Stimulated activated CD8-positive, alpha-beta memory T cell treated with anti-CD3 and anti-CD28 coated beads, Interleukin-12 subunit alpha, Interleukin-12 subunit beta, amount 100 ng/mL, for 1 hour (primary cell): ENCODE data around the gene HOXC4.

ENCODE experiments used
- DNase-seq: peaks from one replicate; pipeline ENCODE4 v3.0.0-alpha.2; 2020; ENCODE audit warnings: low read depth

Gene HOXC4

DNA sequence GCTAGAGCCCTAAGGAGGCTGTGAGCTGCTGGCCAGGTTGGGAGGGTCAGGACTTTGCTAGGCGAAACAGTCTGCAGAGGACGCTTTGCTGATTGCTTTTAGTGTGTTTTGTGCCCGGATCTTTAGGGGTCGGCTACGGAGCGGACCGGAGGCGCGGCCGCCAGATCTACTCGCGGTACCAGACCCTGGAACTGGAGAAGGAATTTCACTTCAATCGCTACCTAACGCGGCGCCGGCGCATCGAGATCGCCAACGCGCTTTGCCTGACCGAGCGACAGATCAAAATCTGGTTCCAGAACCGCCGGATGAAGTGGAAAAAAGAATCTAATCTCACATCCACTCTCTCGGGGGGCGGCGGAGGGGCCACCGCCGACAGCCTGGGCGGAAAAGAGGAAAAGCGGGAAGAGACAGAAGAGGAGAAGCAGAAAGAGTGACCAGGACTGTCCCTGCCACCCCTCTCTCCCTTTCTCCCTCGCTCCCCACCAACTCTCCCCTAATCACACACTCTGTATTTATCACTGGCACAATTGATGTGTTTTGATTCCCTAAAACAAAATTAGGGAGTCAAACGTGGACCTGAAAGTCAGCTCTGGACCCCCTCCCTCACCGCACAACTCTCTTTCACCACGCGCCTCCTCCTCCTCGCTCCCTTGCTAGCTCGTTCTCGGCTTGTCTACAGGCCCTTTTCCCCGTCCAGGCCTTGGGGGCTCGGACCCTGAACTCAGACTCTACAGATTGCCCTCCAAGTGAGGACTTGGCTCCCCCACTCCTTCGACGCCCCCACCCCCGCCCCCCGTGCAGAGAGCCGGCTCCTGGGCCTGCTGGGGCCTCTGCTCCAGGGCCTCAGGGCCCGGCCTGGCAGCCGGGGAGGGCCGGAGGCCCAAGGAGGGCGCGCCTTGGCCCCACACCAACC lies 23.9 kb upstream of the HOXC4 start:
- DNase-seq, result no peak

DNA sequence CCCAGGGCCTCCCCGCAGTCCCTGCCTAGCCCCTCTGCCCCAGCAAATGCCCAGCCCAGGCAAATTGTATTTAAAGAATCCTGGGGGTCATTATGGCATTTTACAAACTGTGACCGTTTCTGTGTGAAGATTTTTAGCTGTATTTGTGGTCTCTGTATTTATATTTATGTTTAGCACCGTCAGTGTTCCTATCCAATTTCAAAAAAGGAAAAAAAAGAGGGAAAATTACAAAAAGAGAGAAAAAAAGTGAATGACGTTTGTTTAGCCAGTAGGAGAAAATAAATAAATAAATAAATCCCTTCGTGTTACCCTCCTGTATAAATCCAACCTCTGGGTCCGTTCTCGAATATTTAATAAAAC lies 23.2 kb upstream of the HOXC4 start:
- no peak for DNase-seq

DNA sequence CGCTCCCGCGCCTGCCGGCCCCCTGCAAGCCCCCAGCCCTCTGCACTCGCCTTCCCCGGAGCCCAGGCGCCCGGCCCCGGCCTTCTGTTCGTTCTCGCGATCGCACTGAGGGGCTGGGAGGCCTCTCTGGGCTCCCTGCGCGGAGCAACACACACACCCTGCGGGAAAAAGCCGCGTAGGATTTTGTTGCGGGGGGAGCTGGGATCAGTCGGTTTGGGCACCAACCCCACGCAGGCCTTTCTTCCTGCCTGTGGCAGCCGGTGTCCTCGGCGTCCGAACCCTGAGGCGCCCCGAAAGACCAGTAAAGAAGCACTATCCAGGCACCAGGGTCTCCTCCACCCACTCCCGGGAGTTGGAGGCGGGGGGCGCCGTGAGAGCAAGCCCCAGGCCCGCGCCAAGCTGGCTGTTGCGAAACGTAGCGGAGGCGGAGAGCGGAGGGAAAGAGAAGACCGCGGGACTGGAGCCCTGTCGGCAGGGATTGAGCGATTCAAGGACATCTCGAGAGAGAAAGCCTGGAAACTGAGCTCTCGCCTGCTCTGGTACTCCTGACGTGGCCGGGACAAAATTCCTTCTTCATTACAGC lies 22.7 kb upstream of the HOXC4 start:
- no peak for DNase-seq

DNA sequence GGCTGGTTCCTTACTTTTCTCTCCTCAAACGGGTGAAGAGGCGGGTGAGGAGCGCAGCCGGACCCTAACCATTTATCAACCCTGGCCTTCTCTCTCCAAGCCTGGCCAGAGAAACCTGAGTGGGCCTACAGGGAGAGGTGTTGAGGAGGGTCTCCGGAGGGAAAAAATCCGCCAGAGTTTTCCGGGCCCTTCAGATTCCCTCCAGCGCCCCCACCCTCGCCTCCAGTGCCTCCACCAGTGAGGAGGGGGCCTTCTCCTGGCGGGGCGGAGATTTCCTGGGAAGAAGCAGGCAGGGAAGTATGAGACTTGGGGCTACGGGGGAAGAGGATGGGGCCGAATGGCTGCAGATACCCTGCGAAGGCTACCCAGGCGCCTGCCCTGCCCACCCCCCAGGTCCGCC lies 22.2 kb upstream of the HOXC4 start:
- no peak for DNase-seq

DNA sequence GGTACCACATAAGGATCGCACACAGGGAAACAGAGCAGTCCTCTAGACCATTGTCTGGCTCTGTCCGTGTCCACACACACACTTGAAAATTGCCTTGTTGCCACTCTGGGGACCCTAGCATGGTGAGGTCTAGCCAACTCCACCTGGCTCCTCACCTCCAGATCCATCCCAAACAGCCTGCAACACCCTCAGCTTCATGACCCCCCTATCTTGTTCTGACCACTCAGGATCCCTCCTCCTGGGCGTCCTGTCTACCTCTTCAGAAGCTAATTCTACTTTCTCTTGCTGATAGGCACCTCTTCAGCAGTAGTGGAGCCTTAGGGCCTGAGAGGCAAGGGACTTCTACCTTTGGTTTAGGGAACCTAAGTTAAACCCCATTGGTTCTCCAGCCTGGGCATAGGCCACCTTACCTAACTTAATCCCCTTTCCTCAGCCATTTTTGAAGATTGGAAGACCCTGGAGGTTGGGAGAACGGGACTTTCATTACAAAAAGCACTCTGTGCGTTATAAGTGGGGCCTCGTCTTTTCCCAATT lies 21.5 kb upstream of the HOXC4 start:
- no peak for DNase-seq

DNA sequence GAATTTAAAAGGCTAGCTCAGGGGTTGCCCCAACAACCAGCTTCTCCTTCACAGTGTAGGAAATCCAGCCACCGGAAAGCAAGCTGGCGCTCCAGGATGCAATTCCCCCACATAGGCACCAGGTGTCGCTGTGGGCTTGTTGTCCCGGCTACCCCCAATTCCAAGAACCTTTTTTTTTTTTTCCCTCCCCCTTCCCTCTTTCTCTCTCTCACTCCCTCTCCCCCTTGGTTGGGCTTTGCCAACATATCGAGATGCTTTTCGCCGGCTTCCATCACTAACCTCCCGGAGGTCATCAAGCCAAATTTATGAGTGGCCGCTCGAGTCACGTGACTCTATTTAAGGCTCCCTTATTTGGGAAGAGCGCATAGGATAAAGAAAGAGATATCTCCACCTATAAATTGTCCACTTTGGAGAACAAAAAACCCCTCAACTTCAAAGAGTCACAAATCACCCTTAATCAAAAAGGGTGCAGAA lies 21.0 kb upstream of the HOXC4 start, which contains the start of gene HOXC5:
Gene HOXC5 (plus strand): TSS at position 424 of the 474 bp plus-strand sequence. CDS start 73 bp downstream, outside the sequence.
- DNase-seq, result peak; percentile 35

DNA sequence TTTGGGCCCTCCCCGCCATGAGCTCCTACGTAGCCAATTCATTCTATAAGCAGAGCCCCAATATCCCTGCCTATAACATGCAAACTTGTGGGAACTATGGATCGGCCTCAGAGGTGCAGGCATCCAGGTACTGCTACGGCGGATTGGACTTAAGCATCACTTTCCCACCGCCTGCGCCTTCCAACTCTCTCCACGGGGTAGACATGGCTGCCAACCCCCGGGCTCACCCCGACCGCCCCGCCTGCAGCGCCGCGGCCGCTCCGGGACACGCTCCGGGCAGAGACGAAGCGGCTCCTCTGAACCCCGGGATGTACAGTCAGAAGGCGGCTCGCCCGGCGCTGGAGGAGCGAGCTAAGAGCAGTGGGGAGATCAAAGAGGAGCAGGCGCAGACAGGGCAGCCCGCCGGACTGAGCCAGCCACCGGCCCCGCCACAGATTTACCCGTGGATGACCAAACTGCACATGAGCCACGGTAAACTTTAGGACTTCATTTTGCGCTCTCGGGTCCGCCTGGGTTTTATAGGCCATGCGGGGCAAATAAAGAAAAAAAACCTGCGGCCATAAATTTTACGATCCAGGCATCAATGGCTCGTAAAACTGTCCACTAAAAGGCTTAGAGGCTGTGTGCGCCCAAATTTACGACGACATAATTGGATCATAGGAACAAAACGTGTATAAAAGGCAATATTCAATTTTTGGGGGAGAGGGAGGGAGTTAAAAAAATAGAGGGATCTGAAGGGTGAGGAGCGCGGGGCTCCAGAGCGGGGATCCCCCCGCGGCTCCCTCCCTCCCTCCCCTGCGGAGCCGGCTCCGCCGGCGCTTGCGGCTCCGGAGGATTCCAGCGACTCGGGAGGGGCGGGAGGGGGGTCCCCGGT lies 20.3 kb upstream of the HOXC4 start:
- DNase-seq, result no peak

DNA sequence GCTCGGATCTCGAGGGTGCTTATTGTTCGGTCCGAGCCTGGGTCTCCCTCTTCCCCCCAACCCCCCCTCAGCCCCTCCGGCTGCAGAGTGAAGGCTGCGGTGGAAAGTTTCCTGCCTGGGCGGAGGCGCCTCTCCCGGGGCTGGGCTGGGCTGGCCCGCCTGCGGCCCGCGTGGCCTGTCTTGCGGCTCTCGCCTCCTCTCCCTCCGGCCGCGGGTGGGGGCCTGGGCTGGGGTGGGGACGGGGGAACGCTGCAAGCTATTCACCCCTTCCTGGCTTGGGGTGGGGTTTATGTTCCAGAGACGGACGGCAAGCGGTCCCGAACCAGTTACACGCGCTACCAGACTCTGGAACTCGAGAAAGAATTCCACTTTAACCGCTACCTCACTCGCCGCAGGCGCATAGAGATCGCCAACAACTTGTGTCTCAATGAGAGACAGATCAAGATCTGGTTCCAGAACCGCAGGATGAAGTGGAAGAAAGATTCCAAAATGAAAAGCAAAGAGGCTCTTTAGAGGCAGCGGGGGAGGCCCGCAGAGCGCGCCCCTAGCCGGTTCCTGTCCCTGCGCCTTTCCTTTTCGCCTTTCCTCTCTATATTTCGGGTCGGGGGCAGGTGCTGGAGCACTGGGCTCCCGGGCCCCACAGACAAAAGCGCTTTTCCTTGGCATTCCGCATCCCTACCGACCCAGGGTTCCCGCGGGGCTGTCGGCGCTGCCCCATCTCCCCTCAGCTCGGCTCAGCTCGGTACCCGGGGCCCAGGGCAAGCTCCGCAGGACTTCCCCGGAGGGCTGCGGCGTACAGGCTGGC lies 19.5 kb upstream of the HOXC4 start:
- DNase-seq, result no peak

DNA sequence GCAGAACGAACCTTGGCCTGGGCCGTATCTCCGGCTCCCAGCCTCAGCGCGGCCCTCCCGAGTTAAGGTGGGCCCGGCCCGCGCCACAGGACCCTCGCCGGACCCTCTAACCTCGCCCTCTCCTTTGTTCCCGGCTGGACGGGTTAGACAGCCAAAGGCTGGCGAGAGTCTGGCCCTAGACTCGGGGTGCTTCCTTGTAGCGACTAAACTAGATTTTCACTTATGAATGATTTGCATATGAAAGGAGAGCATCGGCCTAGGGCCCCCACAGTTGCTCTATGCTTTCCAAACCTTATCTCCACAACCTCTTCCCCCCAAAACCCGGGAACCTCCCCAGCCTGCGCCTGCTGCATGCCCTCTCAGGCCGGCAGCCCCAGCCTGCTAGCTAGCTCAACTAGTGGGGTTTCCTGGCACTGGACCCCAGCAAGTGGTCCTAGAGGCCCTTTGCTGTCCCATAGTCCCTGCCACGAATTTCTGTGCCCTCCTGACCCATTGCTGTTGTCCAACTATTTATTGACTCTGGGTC lies 18.8 kb upstream of the HOXC4 start:
- no peak for DNase-seq

DNA sequence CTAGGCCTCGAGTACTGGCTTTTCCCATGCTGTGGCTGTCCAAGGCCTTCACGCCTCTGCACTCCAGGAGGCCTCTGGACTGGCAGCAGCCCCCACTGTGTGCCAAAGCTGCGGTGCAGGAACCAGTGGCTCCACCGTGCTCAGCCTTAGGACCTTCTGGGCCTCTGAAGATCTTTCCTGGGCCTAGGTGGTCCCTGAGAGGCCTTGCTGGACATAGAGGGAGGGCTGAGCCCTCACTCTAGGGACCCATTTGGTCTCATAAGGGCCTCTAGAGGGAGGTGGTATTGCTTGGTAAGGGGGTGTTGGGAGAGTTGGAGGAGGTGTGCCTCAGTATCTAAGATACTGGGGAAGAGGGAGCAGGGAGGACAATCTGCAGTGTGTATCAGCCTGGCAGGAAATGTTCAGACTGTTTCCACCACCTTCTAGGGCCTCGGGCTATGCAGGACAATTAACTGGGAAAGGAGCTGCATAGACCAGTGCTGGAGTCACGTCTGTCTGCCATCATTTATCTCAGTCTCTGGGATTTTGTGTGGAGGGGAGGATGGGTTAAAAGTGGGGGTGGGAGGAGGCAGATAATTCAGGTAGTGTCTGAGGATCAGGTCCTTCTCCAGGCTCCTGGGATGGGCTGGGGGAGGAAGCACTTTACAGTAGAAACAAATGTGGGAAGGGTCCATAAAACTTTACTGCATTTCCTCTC lies 17.9 kb upstream of the HOXC4 start:
- no peak for DNase-seq

DNA sequence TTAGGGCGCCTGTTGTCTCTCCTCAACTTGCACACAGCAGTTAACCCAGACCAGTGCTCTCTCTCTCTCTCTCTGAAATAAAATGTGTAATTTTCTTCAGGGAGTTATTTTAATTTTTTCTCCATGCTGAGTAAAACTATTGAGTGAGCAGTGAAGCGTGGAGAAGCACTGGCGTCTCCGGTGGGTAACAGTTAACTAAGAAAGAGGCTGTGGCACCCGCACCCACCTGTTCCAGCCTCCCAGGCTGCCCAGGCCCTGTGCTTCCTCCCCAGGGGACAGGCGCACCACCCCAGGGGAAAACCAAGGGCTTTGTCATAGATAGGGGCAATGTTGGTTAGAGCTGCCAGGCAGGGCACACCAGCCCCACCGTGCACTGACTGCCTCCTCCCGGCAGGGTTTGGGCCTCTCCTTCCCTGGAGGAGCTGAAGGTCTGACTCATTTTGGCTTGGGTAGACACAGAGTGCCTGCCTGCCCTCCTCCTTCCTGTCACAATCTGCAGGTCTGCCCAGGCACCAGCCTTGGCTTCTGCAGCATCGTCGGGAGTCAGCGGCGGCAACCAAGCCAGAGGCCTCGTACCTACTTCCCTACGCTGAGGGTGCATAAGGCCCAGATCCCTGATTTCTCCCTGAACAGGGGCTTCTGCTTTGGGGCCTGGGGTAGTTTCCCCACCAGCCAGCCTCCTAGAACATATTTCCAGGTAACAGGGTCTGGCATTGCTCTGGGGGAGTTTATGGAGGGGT lies 16.8 kb upstream of the HOXC4 start:
- DNase-seq, result no peak

DNA sequence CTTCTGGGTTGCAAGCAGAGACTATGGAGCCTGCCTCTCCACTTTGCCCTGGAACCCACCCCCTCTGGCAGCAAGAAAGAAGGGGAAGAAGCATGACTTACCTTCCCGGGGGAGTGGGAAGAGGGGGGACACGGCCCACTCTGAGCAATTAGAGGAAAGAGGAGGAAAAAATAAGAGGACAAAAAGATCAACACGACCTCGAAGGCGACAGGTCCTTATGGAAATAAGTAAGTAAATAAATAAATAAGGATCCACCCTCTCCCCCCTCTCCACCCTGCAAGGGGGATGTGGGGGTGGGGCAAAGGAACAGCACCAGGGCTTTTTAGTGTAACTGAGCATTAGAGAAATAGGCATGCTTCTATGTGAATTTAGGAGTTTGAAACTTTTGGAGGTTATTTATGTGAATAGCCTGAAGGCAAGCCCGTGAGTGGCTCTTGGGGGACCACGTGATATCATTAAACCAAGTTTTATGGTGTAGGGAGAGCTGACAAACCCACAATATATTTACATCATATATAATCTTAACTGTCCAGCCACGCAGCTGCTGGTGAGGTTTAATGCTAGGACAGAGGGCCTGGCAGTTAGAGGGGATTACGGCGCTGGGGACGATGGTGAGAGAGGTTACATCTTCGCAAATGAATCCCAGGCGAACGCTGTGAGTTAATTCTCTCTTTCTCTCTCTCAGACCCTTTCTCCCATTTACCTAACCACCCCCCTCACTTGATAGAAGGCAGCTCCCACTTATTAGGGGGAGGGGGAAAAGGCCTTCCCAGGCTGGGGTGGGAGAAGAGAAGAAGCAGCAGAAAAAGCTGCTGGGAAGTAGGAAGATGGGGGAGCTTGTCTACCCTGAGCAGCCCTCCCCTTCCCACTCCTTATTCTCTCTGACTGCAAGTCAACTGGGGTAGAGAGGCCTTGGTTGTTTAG lies 16.0 kb upstream of the HOXC4 start:
- no peak for DNase-seq

DNA sequence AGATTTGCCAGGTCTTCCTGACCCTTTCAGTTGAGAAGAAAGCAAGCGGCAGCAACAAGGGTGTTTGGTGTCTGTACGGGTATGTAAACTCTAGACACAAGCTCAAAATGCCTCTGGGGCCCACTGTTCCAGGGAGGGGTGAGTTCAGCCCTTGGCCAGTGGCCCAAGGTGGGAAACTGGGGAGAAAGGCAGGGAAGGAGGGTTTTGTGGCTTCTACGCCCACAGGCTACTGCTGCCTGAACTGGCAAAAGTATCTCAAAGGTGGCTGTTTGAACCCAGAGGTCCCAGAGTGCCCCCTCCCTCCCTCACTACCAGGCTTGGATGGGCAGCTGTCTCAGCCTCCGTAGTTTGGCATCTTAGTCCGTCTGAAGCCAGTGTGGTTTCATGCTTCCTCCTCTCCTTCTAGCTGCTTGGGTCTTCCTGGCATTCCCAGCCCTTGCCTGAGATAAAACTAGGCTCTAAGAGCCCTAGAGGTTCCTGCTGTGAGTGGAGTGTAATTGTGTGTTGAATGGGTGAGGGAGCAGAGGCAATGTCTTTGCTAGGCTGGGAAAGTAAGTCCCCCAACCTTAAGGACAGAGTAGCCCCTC lies 15.3 kb upstream of the HOXC4 start:
- DNase-seq, result no peak

DNA sequence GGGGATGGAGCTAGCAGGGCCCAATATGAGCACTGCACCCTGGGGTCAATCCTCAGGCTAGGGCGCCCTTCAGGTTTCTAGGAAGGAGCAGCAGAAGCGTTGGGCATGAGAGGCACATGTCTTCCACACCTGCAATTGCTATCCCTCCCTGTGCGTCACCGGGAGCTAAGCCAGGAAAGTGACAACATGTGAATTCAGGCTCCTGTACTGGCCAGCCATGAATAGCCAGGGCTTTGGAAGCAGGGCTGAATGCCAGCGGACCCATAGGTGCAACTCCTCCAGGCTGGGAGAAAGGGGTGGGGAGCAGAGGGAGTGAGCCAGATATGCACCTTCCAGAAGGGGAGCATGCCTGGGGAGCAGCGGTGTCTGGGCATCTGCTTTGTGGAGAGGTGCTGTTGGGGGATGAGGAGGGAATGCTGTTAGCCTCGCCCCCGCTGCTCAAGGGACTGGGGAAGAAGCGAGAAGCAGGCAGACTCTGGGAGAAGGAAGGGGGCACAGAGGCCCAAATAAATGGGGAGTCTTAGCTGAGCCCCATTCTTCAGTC lies 14.7 kb upstream of the HOXC4 start:
- no peak for DNase-seq

DNA sequence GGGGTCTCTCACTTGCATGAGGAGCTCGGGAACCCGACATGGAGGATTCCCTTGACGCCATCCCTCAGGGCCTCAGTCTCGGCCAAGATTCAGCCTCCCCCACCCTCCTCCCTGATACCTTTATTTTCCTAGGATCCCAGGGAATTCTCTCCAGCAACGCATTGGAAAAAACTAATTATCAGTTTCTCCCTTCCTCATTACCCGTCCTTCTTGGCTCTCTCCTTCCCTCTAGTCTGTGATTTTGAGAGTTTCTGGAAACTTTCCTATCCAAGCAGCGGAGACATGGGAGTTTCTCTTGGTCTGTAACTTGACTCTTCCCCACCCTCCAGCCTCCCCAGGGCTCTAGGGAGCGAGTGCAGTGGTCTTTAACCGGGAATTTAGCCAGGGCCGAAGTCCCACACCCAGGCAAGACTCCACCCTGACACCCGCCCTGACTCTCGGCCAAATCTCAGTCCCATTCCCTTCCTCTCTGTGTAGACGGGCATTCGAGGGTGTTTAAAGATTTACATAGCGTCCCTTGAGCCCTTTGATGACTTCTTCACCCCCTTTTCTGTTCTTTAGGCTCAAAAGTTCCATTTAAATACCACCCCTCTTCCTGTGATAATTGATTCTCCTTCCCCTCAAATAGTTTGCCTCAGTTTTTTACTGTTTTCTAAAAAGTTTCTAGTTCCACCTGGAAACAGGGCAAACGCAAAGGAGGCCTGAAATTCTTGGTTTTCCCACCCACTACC lies 14.1 kb upstream of the HOXC4 start:
- DNase-seq, result no peak

DNA sequence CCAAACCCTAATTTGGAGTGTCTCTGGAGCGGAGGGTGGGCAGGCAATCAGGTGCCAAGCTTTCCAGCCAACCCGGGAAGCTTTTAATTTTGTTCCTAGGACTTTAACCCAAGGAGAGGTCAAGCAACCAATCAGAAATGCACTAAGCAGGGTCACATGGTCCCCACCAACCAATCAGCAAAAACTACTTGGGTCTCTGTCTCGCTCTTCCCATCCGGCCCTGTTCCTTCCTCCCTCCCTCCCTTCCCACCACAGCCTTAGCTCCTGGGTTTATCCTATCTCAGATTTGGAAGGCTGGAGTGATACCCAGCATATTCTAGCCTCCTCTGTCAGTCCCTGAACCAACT lies 13.5 kb upstream of the HOXC4 start:
- DNase-seq, result no peak

DNA sequence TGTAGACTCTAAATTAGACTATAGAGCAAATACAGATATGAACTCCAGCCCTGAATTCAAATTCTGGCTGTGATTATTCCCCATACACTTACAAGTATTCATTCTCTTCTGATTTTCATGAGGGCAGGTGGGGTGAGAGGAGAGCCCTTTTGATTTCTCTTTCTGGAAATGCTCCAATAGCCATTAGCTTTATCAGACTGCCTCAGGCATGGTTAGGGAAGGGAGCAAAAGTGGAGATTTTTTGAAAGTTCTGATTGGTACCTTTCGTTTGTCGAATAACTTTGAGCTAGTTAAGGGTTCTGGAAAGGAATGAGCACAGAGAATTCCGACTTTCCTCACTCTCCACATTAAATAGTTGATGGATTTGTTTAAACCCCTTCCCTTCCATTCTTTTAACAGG lies 13.0 kb upstream of the HOXC4 start:
- DNase-seq, result no peak
